Thyroid gland (tissue), 4 donors: ENCODE measurements around the gene USP5.

Experiments used
- POLR2A ChIP-seq, 2 donors: fragments of 450-650 bp; IDR thresholded peaks; one replicate each; pipeline ENCODE4 v1.6.1; 2017; ENCODE audit warnings: antibody characterized with exemption in 2 of 2, mild to moderate bottlenecking in 2 of 2, moderate library complexity in 1 of 2
- TF ChIP-seq, protein P1 (sequence below), 6 experiments: fragments of 200-600 bp in 3 of 6; fragments of 450-650 bp in 3 of 6; sonication (generic) in 3 of 6; IDR thresholded peaks; one replicate each; pipeline ENCODE4 v1.5.1; 2016 to 2019; ENCODE audit warnings: antibody characterized with exemption in 6 of 6, mild to moderate bottlenecking in 2 of 6, inconsistent platforms in 1 of 6, moderate library complexity in 1 of 6

DNA sequence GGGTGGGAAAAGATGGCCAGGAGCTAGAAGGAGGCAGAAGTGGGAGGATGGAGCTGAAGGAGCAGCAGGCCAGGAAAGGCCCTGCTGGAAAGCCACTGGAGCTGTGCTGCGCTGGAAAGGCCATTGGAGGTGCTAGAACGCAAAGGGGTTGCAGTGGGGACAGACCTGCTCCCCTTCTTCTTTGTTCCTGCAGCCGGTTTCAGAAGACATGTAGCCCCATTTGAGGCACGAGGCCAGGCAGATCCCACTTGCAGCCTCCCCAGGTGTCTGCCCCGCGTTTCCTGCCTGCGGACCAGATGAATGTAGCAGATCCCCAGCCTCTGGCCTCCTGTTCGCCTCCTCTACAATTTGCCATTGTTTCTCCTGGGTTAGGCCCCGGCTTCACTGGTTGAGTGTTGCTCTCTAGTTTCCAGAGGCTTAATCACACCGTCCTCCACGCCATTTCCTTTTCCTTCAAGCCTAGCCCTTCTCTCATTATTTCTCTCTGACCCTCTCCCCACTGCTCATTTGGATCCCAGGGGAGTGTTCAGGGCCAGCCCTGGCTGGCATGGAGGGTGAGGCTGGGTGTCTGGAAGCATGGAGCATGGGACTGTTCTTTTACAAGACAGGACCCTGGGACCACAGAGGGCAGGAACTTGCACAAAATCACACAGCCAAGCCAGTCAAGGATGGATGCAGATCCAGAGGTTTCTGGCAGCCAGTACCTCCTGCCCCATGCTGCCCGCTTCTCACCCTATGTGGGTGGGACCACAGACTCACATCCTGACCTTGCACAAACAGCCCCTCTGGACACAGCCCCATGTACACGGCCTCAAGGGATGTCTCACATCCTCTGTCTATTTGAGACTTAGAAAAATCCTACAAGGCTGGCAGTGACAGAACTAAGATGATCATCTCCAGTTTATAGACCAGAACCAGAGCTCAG, 32.6 kb upstream of the USP5 start:
- TF ChIP-seq, protein P1, sequence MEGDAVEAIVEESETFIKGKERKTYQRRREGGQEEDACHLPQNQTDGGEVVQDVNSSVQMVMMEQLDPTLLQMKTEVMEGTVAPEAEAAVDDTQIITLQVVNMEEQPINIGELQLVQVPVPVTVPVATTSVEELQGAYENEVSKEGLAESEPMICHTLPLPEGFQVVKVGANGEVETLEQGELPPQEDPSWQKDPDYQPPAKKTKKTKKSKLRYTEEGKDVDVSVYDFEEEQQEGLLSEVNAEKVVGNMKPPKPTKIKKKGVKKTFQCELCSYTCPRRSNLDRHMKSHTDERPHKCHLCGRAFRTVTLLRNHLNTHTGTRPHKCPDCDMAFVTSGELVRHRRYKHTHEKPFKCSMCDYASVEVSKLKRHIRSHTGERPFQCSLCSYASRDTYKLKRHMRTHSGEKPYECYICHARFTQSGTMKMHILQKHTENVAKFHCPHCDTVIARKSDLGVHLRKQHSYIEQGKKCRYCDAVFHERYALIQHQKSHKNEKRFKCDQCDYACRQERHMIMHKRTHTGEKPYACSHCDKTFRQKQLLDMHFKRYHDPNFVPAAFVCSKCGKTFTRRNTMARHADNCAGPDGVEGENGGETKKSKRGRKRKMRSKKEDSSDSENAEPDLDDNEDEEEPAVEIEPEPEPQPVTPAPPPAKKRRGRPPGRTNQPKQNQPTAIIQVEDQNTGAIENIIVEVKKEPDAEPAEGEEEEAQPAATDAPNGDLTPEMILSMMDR (IDR thresholded peaks at IDR 0.05): no peak
- TF ChIP-seq POLR2A (IDR thresholded peaks at IDR 0.05): no peak
